Activated CD8-positive, alpha-beta memory T cell treated with anti-CD3 and anti-CD28 coated beads, Interleukin-2, amount 50 U/mL, for 24 hours (primary cell): ENCODE data around the gene NDUFB2.
"Not testable (repeated sequence)": the region's sequence is repeated elsewhere in the genome, so short reads cannot be mapped to it uniquely, and the experiment has no call there.

Experiments
- DNase-seq: peaks from one replicate; pipeline ENCODE4 v3.0.0-alpha.2; 2020; ENCODE audit errors: extremely low read depth

Gene NDUFB2

DNA sequence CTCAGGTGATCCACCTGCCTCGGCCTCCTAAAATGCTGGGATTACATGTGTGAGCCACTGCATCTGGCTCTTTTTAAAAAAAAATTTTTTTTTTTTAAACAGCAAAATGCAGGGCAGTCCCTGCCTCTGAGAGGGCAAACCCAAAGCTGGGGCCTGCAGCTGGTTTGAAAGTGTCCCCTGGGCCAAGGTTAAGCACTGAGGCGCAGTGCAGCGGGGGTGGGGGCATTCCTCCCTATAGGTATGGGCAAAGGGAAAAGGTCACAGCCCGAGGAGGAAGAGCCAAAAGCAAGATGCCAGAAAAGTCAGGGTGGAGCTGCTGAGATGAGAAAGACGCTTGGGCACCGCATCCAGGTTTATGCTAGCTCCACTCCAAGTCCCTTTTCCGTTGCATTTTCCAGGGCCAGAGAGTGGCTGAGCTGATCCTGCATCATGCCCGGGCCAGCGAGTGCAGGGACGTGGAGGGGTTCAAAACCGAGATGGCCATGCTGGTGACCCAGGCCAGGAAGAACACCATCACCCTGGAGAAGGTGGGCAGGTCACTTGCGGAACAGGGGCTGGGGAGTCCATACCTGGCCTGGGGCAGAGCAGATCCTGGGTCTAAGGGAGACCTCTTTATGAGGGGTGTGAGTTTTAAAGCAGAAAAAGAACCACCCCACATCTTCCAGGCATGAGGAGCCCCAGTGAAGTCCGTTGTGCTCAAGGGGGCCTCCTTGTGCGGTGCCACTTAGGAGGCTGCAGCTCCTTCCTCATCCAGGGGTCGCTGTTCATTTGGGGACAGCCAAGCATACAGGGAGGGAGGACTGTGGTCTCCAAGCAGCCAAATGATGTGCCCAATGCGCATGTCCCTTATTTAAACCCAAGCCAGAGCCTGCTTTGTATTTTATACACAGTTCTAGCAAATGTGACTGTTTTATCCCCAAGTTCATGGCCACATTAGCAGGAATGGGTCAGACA lies 7.0 kb upstream of the NDUFB2 start:
- DNase-seq = no peak

DNA sequence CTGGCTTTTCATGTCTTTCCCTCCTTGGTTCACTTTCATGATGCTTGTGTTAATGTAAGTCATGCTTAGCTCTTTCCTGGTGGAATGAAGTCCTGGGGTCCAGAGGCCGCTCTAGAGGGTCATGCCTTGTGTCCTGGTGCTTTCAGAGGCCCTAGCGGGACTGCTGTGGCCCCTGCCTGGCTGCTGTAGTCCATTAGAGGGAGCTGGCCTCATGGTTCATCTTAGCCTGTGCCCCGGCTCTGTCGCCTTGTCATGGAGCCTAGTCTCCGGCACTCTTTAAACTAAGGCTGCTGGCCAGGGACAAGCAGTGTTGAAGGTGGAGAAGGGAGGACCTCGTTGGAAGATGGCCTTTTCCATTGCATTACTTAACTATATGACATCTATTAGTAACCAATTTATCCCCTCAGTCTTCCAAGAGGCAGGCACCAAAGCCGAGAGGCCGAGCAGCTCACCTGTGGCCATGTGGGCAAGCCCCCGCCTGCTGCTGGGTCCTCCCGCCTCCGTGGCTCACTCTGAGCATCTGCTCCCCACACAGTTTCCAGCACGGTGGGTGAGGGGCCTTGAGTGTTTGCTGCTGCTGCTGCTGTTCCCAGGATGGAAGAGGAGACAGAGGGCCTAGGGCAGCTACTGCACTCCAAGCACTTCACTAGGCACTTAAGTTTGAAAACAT lies 5.0 kb upstream of the NDUFB2 start:
- DNase-seq = no peak

GRCh38 chr7:140693849-140694248 lies 2.7 kb upstream of the NDUFB2 start:
- DNase-seq = not testable (repeated sequence)

DNA sequence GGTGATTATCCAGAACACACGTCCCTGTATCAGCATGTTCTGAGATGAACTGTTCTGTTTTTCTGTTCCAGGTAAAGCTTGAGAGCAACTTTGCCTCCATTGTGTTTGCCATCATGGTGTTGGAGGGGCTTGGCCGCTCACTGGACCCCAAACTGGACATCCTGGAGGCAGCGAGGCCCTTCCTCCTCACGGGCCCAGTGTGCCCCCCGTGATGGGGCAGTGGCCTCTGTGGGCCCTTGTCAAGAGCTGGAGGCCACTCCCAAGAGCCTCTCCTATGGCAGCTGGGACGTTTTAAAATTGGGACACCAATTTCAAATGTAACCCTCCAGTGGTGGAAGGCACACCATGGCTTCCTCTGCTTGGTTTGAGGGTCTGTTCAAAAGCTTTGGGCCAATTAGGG lies 1.9 kb upstream of the NDUFB2 start:
- no peak for DNase-seq

DNA sequence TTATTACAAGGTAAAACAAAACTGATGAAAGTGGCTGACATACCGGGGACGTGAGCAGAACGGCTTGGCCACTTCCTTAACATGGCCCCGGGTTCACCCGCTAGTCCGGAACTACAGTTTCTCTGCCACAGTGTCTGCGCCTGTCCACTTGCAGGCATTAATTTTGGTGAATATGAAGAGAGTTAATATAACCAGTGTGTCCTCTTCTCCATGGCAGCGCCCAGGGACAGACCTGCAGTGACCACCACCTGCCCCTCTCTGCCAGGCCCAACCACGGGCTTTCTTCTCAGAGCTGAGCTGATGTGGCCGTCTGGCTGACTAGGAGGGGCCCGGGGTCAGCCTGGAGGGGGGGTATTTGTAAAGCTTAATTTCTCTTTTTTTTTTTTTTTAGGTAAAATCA lies 1.1 kb upstream of the NDUFB2 start:
- DNase-seq = no peak

DNA sequence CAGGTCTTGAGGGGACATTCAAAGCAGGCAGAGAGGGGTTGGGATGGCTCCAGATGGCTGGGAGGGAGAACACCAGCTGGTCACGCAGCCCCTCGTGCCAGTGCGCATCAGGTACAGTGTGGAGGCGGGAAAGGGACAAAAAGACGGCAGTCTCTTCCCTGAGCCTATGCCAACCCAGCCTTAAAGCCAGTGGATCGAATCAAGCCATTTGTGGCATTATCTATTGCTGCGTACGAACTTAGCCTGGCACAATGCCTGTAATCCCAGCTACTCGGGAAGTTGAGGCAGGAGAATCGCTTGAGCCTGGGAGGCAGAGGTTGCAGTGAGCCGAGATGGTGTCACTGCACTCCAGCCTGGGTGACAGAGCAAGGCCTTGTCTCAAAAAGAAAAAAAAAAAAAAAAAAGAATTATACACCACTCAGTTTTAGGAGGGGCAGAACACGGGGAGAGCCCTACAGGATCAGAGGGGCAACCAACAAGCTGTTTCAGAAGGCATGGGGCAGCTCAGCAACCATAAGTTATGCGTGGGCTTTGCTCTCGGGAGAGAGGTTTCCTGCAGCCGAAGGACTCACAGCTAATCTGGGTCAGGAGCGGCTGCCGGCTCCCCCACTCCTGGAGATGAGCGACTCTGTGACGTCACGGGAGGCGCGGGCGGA lies 356 bp upstream of the NDUFB2 start:
- peak; percentile 87 for DNase-seq

- no peak for DNase-seq
Measured at GRCh38 chr7:140697447-140698143, 1.1 kb downstream of the NDUFB2 start.

GRCh38 chr7:140698477-140698876 lies 2.0 kb downstream of the NDUFB2 start:
- no peak for DNase-seq

DNA sequence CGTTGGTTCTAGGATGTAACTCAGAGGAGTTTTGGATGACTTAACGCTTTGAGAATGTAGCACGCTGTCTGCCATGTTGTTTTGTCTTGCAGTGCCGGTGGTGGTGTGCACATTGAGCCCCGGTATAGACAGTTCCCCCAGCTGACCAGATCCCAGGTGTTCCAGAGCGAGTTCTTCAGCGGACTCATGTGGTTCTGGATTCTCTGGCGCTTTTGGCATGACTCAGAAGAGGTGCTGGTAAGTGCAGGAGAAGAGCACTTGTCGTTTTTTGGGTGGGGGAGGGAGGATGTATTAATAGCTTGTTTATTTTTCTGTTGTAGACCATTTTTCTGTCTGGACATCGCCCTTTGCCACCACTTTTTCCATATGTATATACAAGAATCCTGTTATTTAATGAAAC lies 6.3 kb downstream of the NDUFB2 start:
- no peak for DNase-seq

GRCh38 chr7:140704205-140704604 lies 7.7 kb downstream of the NDUFB2 start:
- no peak for DNase-seq

DNA sequence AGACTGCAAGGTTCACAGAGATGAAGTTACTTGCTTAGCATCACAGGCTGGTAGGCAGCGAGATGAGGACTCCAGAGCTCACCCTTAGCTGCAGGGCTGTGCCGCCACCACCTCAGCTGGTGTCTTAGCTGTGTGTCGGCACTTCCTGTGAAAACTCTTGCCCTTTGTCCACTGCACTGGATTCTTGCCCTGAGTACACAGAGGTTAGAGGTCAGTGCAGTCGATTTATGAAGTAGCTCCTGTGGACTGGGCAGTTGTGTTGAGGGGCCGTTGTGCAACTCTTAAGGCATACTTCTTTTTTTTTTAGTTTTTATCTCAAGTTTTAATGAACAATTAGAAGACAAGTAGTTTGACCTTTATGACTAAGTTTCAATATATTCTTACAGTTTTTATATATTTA lies 10.6 kb downstream of the NDUFB2 start:
- DNase-seq = no peak

- DNase-seq = not testable (repeated sequence)
Measured at GRCh38 chr7:140708764-140709163, 12.3 kb downstream of the NDUFB2 start.

DNA sequence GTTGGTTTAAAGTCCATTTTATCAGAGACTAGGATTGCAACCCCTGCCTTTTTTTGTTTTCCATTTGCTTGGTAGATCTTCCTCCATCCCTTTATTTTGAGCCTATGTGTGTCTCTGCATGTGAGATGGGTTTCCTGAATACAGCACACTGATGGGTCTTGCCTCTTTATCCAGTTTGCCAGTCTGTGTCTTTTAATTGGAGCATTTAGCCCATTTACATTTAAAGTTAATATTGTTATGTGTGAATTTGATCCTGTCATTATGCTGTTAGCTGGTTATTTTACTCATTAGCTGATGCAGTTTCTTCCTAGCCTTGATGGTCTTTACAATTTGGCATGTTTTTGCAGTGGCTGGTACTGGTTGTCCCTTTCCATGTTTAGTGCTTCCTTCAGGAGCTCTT lies 15.9 kb downstream of the NDUFB2 start:
- DNase-seq = not testable (repeated sequence)

DNA sequence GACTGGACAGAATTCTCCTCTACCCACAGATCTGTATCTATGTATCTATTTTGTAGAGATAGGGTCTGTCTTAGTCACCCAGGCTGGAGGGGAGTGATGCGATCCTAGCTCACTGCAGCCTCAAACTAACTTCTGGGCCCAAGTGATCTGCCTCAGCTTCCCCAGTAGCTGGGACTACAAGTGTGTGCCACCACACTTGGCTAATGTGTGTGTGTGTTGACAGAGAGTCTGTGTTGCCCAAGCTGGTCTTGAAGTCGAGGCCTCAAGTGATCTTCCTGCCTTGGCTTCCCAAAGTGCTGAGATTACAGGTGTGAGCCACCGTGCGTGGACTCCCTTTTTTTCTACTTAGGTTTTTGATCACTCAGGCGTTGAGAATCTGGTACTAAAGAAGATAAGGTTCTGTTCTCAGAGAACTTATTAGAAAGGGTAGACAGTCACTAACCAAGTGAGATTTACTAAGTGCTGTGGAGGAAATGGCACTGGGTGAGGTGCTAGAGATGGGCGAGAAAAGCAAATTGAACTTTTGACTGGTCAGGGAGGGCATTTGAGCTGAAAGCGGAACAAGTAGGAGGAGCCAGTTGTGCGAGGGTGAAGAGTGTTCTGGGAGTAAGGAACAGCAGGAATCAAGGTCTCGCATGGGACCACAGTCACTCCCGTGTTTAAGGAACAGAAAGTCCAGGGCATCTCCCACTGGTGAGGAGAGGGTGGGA lies 18.0 kb downstream of the NDUFB2 start:
- DNase-seq = no peak

- no peak for DNase-seq
Measured at GRCh38 chr7:140719721-140720120, 23.2 kb downstream of the NDUFB2 start.

DNA sequence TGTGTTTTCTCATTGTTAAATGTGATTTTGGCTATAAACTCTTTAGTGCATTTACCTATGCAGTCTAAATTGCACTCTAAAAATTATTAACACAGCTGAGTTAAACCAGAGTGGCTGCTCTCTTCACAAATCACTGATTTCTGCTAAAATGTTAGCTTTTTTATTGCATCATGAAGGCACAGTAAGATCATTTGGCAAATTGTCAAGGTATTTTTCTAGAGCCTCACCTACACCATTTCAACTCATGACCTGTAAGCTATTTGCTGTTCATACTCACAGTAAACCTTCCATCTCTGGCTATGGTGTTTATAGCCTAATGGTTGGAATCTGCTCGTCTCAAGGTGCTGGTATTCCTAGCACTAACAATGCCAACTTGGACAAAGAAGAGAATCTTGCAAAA lies 25.7 kb downstream of the NDUFB2 start:
- DNase-seq = no peak

GRCh38 chr7:140723006-140723405 lies 26.5 kb downstream of the NDUFB2 start:
- no peak for DNase-seq

- no peak for DNase-seq
Measured at GRCh38 chr7:140723574-140723973, 27.1 kb downstream of the NDUFB2 start.

- no peak for DNase-seq
Measured at GRCh38 chr7:140724706-140725105, 28.2 kb downstream of the NDUFB2 start.

GRCh38 chr7:140726281-140726680 lies 29.8 kb downstream of the NDUFB2 start:
- no peak for DNase-seq

GRCh38 chr7:140732416-140732815 lies 35.9 kb downstream of the NDUFB2 start:
- DNase-seq = no peak
